Fibroblast of lung (primary cell): ENCODE data around the gene EPHB2. TPM values are rescaled to one million over a fixed set of nuclear protein-coding genes. Genes with fewer than 3 reads are reported as not detected.

Experiments used
- DNase-seq, 2 donors: peaks; one replicate each; pipeline versions ENCODE4 v3.0.0 to v3.0.0-alpha.2; 2010; ENCODE audit warnings: low read depth in 2 of 2
- H2AFZ ChIP-seq: 2 replicates; pipeline ENCODE4 v1.5.1; 2012; ENCODE audit warnings: low read length, control low read depth, inconsistent platforms
- H3K27ac ChIP-seq: 2 replicates; pipeline ENCODE4 v1.5.1; 2011; ENCODE audit warnings: low read length, control low read depth; ENCODE audit not compliant: insufficient read depth
- H3K27me3 ChIP-seq: 2 replicates; pipeline ENCODE4 v1.5.1; 2011; ENCODE audit warnings: mild to moderate bottlenecking, low read length; ENCODE audit not compliant: control insufficient read depth, insufficient read depth
- H3K36me3 ChIP-seq: 2 replicates; pipeline ENCODE4 v1.5.1; 2011; ENCODE audit warnings: low read length; ENCODE audit not compliant: control insufficient read depth, insufficient read depth
- H3K4me1 ChIP-seq: 2 replicates; pipeline ENCODE4 v1.5.1; 2011; ENCODE audit warnings: low read length; ENCODE audit not compliant: control insufficient read depth, insufficient read depth; ENCODE audit errors: extremely low read depth
- H3K4me2 ChIP-seq: 2 replicates; pipeline ENCODE4 v1.5.1; 2011; ENCODE audit warnings: low read length, control low read depth; ENCODE audit not compliant: insufficient read depth; ENCODE audit errors: extremely low read depth
- H3K4me3 ChIP-seq, 4 experiments: fragments of 200-600 bp in 1 of 4; sonication (generic) in 1 of 4; replicated peaks in 1 of 4; 2 replicates each; pipeline ENCODE4 v1.5.1; 2011 to 2016; ENCODE audit warnings: low read length in 4 of 4, low read depth in 3 of 4, mild to moderate bottlenecking in 3 of 4, control low read depth in 2 of 4, inconsistent platforms in 1 of 4, mixed read lengths in 1 of 4; ENCODE audit not compliant: insufficient read depth in 1 of 4; ENCODE audit errors: control extremely low read depth in 1 of 4
- H3K79me2 ChIP-seq: 2 replicates; pipeline ENCODE4 v1.5.1; 2012; ENCODE audit warnings: mild to moderate bottlenecking, low read length, inconsistent platforms; ENCODE audit not compliant: control insufficient read depth, insufficient read depth
- H3K9ac ChIP-seq: 2 replicates; pipeline ENCODE4 v1.5.1; 2011; ENCODE audit warnings: mild to moderate bottlenecking, low read length, control low read depth; ENCODE audit not compliant: insufficient read depth
- H3K9me3 ChIP-seq: 2 replicates; pipeline ENCODE4 v1.5.1; 2012; ENCODE audit warnings: low read depth, low read length; ENCODE audit not compliant: control insufficient read depth, insufficient read depth
- H4K20me1 ChIP-seq: 2 replicates; pipeline ENCODE4 v1.5.1; 2011; ENCODE audit warnings: low read length; ENCODE audit not compliant: control insufficient read depth, insufficient read depth; ENCODE audit errors: extremely low read depth
- EZH2 ChIP-seq: IDR thresholded peaks from 2 replicates; pipeline ENCODE4 v1.5.1; 2012; ENCODE audit warnings: low read length, control low read depth, mild to moderate bottlenecking; ENCODE audit errors: missing control alignments
- polyA plus RNA-seq, 2 donors: library from polyadenylated mRNA; depleted of rRNA in 1 of 2; stranded (reverse) in 1 of 2; unstranded in 1 of 2; fragments of >200 nt; gene quantifications; 2 replicates each; pipeline ENCODE4 v1.2.1, GENCODE V29; 2011 to 2012; ENCODE audit warnings: missing spikeins in 1 of 2
- total RNA-seq: library from RNA; depleted of rRNA; stranded (reverse); fragments of >200 nt; gene quantifications from 2 replicates; pipeline ENCODE4 v1.2.1, GENCODE V29; 2014
- TF ChIP-seq, protein P1 (sequence below), 2 donors: IDR thresholded peaks in 1 of 2; conservative IDR thresholded peaks in 1 of 2; 1 replicate in 1 of 2; 2 replicates in 1 of 2; pipeline ENCODE4 v1.5.1; 2011 to 2012; ENCODE audit warnings: low read length in 2 of 2, control low read depth in 1 of 2, inconsistent platforms in 1 of 2, low read depth in 1 of 2, mild to moderate bottlenecking in 1 of 2

EPHB2 gene
- total and polyA plus RNA-seq, 2 donors (not counting 1 experiment from before 2014, with no cell fraction given), result 4.1 to 11.2 TPM

DNA sequence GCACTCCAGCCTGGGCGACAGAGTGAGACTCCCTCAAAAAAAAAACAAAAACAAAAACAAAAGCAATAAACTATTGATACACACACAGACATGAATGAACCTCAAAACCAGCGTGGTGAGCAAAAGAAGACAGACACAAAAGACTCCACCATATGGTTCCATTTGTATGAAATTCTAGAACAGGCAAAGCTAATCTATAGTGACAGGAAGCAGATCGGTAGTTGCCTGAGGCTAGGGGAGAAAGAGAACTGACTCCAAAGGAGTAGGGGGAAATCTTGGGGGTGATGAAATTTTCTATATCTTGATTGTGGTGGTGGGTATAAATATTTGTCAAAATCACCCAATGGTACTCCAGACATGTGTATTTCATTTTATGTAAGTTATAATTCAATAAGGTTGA lies 241.2 kb downstream of the EPHB2 start:
- TF ChIP-seq EZH2, result no peak
- TF ChIP-seq, protein P1, sequence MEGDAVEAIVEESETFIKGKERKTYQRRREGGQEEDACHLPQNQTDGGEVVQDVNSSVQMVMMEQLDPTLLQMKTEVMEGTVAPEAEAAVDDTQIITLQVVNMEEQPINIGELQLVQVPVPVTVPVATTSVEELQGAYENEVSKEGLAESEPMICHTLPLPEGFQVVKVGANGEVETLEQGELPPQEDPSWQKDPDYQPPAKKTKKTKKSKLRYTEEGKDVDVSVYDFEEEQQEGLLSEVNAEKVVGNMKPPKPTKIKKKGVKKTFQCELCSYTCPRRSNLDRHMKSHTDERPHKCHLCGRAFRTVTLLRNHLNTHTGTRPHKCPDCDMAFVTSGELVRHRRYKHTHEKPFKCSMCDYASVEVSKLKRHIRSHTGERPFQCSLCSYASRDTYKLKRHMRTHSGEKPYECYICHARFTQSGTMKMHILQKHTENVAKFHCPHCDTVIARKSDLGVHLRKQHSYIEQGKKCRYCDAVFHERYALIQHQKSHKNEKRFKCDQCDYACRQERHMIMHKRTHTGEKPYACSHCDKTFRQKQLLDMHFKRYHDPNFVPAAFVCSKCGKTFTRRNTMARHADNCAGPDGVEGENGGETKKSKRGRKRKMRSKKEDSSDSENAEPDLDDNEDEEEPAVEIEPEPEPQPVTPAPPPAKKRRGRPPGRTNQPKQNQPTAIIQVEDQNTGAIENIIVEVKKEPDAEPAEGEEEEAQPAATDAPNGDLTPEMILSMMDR (conservative IDR thresholded peaks at IDR 0.05 in 1 of 2, IDR thresholded peaks at IDR 0.05 in 1 of 2; ENCODE audit: low read depth in 1 of 2, low read length in 2 of 2), result no peak
- H3K4me1 ChIP-seq, result no peaks in the 10 kb centered on the region
- peaks cover 36% of the 10 kb centered on the region for H3K27me3 ChIP-seq
- H3K4me3 ChIP-seq, result no peak overlapping the region
- no peak for DNase-seq
- no peaks in the 10 kb centered on the region for H4K20me1 ChIP-seq
- H3K79me2 ChIP-seq, result no peaks in the 10 kb centered on the region
- no peak overlapping the region for H3K27ac ChIP-seq
- H3K9me3 ChIP-seq, result no peaks in the 10 kb centered on the region
- H2AFZ ChIP-seq, result no peak overlapping the region
- H3K9ac ChIP-seq, result no peak overlapping the region
- no peaks in the 10 kb centered on the region for H3K36me3 ChIP-seq
- H3K4me2 ChIP-seq, result no peak overlapping the region

DNA sequence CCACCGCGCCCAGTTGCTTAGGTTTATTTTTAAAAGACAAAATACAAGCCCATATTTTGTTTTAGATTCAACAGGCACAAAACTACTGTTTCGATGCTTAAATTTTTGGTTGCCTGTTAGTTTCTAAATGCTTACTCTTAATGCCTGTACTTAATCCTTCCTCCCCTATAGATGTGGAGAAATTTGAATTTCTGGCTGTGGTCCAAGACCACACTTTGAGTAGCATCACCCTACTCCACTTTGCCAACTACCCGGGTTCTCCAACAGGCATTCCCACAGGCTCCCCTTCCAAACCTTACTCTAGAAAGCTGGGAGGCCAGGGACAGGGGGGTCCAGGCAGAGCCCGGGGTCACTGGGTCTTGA lies 242.0 kb downstream of the EPHB2 start:
- no peaks in the 10 kb centered on the region for H3K4me1 ChIP-seq
- H3K9ac ChIP-seq, result no peak overlapping the region
- H3K4me2 ChIP-seq, result no peak overlapping the region
- H3K36me3 ChIP-seq, result no peaks in the 10 kb centered on the region
- TF ChIP-seq EZH2, result no peak
- TF ChIP-seq, protein P1 (conservative IDR thresholded peaks at IDR 0.05 in 1 of 2, IDR thresholded peaks at IDR 0.05 in 1 of 2; ENCODE audit: low read depth in 1 of 2, low read length in 2 of 2), result no peak
- H3K9me3 ChIP-seq, result no peaks in the 10 kb centered on the region
- H3K4me3 ChIP-seq, result no peak overlapping the region
- no peak overlapping the region for H3K27ac ChIP-seq
- H2AFZ ChIP-seq, result no peak overlapping the region
- H4K20me1 ChIP-seq, result no peaks in the 10 kb centered on the region
- no peaks in the 10 kb centered on the region for H3K79me2 ChIP-seq
- H3K27me3 ChIP-seq, result peaks cover 33% of the 10 kb centered on the region
- no peak for DNase-seq

DNA sequence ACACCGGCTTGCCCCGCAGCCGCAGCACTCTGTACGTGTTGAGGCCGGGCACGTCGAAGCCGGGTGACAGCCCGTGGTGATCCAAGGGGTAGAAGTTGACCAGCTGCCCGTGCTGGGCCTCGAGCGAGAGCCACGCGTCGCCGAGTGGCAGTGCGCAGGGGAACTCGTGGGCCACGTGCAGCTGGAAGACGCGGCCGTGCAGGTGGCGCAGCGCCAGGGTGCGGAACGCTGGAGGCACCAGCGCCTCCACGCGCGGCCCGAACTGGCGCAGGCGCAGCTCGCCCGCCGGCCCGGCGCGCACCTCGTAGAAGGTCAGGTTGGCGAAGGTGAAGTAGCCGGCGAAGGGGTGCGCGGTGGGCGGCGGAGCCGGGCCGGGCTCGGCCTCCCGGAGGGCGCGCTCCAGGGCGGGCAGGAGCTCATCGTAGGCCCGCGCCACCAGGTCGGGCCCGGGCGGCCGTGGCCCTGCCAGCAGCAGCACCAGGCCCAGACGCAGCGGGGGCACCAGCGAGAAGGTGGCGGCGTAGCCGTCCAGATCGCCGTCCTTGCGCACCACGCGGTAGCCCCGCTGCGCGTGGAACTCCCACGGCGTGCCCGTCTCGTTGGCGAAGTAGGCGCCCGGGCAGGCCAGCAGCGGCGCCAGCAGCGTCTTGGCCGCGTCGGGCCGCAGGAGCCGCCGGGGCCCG lies 242.6 kb downstream of the EPHB2 start:
- Histone ChIP-seq H2AFZ (no peak overlapping the region), H3K79me2 (no peaks in the 10 kb centered on the region), H3K9ac (no peak overlapping the region), H3K4me3 (no peak overlapping the region), H3K36me3 (no peaks in the 10 kb centered on the region), H3K4me1 (no peaks in the 10 kb centered on the region), H3K4me2 (no peak overlapping the region), H3K27me3 (peaks cover 33% of the 10 kb centered on the region), H3K9me3 (no peaks in the 10 kb centered on the region), H4K20me1 (no peaks in the 10 kb centered on the region), H3K27ac (no peak overlapping the region)
- TF ChIP-seq, protein P1 (conservative IDR thresholded peaks at IDR 0.05 in 1 of 2, IDR thresholded peaks at IDR 0.05 in 1 of 2; ENCODE audit: low read depth in 1 of 2, low read length in 2 of 2), result no peak
- no peak for TF ChIP-seq EZH2
- DNase-seq, result no peak
